Measurements from ENCODE around the gene ZNHIT6.

Gene ZNHIT6

DNA sequence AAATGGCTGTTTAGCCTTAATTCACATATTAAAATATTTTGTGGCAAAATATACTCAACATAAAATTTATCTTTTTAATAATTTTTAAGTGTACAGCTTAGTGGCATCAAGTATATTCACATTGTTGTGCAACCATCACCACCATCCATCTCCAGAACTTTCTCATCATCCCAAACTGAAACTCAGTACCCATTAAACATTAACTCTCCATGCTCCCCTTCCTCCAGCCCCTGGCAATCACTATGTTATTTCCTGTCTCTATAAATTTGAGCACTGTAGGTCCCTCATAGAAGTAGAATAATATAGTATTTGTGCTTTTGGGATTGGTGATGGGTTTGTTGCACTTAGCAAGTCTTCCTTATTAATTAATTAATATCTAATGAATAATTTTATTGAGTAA, 98.3 kb downstream of the ZNHIT6 start:
- Histone ChIP-seq H3K9ac (ENCODE audit: low read length) (no peak overlapping the region), H3K36me3 (ENCODE audit: insufficient read depth, low read length) (no peaks in the 10 kb centered on the region), H3K4me3 (ENCODE audit: low read depth, low read length, poor library complexity, severe bottlenecking) (no peak overlapping the region), H3K27ac (ENCODE audit: low read depth, low read length, poor library complexity, severe bottlenecking) (no peak overlapping the region), H3K4me1 (ENCODE audit: insufficient read depth, low read length, severe bottlenecking) (no peaks in the 10 kb centered on the region), H3K4me2 (ENCODE audit: low read length) (no peak overlapping the region), H2AFZ (ENCODE audit: low read length) (no peak overlapping the region), H3K9me3 (ENCODE audit: low read length) (no peaks in the 10 kb centered on the region), H3K79me2 (ENCODE audit: insufficient read depth, low read length) (no peaks in the 10 kb centered on the region), H3K9me2 (ENCODE audit: low read depth, low read length) (no peaks in the 10 kb centered on the region), H3K27me3 (ENCODE audit: insufficient read depth, low read length) (no peaks in the 10 kb centered on the region), H3F3A (ENCODE audit: insufficient read depth, low read length) (no peaks in the 10 kb centered on the region), H4K20me1 (ENCODE audit: insufficient read depth, low read length) (no peaks in the 10 kb centered on the region)
- TF ChIP-seq EZH2 (IDR thresholded peaks at IDR 0.05; ENCODE audit: borderline replicate concordance, low read length) (no peak), CTCF (IDR thresholded peaks at IDR 0.05; ENCODE audit: low read length) (no peak)

- Histone ChIP-seq H3K79me2 (ENCODE audit: insufficient read depth, low read length) (no peaks in the 10 kb centered on the region), H3K9me3 (ENCODE audit: low read length) (no peaks in the 10 kb centered on the region), H4K20me1 (ENCODE audit: insufficient read depth, low read length) (no peaks in the 10 kb centered on the region), H3K27ac (ENCODE audit: low read depth, low read length, poor library complexity, severe bottlenecking) (no peak overlapping the region), H3K9ac (ENCODE audit: low read length) (no peak overlapping the region), H3K27me3 (ENCODE audit: insufficient read depth, low read length) (no peaks in the 10 kb centered on the region), H3K4me1 (ENCODE audit: insufficient read depth, low read length, severe bottlenecking) (no peaks in the 10 kb centered on the region), H3K9me2 (ENCODE audit: low read depth, low read length) (no peaks in the 10 kb centered on the region), H3K4me3 (ENCODE audit: low read depth, low read length, poor library complexity, severe bottlenecking) (no peak overlapping the region), H2AFZ (ENCODE audit: low read length) (no peak overlapping the region), H3K4me2 (ENCODE audit: low read length) (no peak overlapping the region), H3K36me3 (ENCODE audit: insufficient read depth, low read length) (no peaks in the 10 kb centered on the region), H3F3A (ENCODE audit: insufficient read depth, low read length) (no peaks in the 10 kb centered on the region)
- TF ChIP-seq CTCF (IDR thresholded peaks at IDR 0.05; ENCODE audit: low read length) (no peak), EZH2 (IDR thresholded peaks at IDR 0.05; ENCODE audit: borderline replicate concordance, low read length) (no peak)
Measured at GRCh38 chr1:85608851-85609250, 99.4 kb downstream of the ZNHIT6 start.

GRCh38 chr1:85607921-85608265, 100.3 kb downstream of the ZNHIT6 start:
- Histone ChIP-seq H2AFZ (ENCODE audit: low read length) (no peak overlapping the region), H4K20me1 (ENCODE audit: insufficient read depth, low read length) (no peaks in the 10 kb centered on the region), H3K4me3 (ENCODE audit: low read depth, low read length, poor library complexity, severe bottlenecking) (no peak overlapping the region), H3K9me2 (ENCODE audit: low read depth, low read length) (no peaks in the 10 kb centered on the region), H3K79me2 (ENCODE audit: insufficient read depth, low read length) (no peaks in the 10 kb centered on the region), H3K9ac (ENCODE audit: low read length) (no peak overlapping the region), H3K36me3 (ENCODE audit: insufficient read depth, low read length) (no peaks in the 10 kb centered on the region), H3K27me3 (ENCODE audit: insufficient read depth, low read length) (no peaks in the 10 kb centered on the region), H3K4me2 (ENCODE audit: low read length) (no peak overlapping the region), H3K4me1 (ENCODE audit: insufficient read depth, low read length, severe bottlenecking) (no peaks in the 10 kb centered on the region), H3K9me3 (ENCODE audit: low read length) (no peaks in the 10 kb centered on the region), H3K27ac (ENCODE audit: low read depth, low read length, poor library complexity, severe bottlenecking) (no peak overlapping the region), H3F3A (ENCODE audit: insufficient read depth, low read length) (no peaks in the 10 kb centered on the region)
- TF ChIP-seq EZH2 (IDR thresholded peaks at IDR 0.05; ENCODE audit: borderline replicate concordance, low read length) (no peak), CTCF (IDR thresholded peaks at IDR 0.05; ENCODE audit: low read length) (no peak)

All from OCI-LY1 (cell line).